ENCODE measurements around the gene OSBPL1A. TPM values are rescaled to one million over a fixed set of nuclear protein-coding genes. Genes with fewer than 3 reads are reported as not detected.

OSBPL1A gene
- total and polyA plus RNA-seq, 4 donors = 64.8 to 132 (median 77.3) TPM

DNA sequence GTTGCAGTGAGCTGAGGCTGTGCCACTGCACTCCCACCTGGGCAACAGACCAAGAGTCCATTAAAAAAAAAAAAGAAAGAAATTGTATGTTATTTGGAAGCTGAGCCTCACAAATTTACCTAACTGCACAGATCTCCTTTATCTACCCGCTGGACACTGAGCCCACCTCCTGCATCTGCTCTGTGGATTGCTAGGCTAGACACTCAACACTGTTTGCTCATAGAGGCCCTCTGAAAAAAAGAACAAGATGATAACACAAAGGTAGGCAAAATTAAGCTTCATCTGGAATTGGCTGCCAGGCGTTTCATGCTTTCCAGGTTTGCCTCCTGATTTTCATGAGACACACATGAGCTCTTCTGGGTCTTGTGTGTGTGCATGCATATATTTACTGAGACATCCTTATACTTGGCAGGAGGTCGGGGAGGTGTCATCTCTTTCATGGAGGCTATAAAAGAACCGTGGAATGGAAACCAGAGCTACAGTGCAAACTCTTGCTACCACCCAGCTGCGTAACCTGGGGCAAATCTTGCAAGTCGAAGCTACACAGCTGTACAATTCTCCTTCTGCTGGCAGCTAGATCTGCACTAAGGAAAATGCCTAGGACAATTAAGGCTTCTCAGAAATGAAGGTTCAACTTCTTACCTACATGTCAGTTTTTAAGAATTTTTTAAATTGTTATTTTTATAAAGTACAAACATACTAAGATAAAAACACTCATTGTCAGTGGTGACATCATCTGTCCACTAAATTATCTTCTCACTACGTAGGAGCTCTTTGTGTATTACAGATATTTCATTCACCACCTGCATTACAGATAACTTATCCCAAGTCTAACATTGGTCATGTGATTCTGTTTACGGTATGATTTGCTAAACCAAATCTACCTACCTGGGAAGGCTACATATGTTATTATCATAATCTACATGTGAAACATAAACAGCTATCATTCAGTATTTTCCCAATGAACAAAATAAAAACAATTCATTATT, 195.6 kb downstream of the OSBPL1A start:
- 80% methylated on average over 5 of the region's 8 CpGs for whole genome bisulfite sequencing (ENCODE audit: insufficient coverage)
- DNase-seq (ENCODE audit: low read depth in 4 of 6, low spot score in 6 of 6) = peak in 1 of 6 donors; percentile 43

DNA sequence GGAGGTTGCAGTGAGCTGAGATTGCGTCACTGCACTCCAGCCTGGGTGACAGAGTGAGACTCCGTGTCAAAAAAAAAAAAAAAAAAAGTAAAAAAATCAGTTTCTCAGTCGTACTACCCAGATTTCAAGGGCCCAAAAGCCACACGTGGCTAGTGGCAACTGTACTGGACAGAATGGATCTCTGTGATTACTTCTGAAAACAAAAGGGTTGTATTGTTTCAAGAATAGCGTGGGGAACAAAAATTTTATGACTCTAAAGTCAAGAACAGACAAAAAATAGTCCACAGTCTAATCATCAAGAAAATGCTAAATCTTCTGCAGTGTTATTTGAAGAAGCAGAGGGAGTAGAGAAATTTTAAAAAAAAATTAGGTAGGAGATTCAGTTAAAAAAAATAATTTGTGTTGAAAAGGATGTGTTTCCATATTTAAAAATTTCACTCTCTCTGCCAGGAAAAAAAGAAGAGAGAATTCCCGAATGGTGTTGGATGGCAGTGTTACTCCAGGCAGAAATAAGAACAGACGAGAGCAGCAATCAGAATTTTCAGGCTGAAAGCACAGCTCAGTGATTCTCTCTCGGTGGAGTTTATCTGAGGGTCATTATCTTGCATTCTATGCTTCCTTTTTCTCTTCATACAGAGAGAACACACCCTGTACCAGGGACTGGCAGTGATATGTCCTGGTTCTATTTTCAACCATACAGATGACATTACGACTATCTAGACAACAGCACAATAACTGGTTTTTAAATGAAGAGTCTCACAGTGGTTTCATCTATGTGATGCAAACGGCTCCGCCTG, 196.9 kb downstream of the OSBPL1A start:
- no peak overlapping the region for H3K27ac ChIP-seq (ENCODE audit: low read depth, low read length)
- no peaks in the 10 kb centered on the region for H3K9me3 ChIP-seq (ENCODE audit: control insufficient read depth, insufficient read depth, low read length)
- no peaks in the 10 kb centered on the region for H3K36me3 ChIP-seq (ENCODE audit: control insufficient read depth, insufficient read depth, low read length)
- peaks cover 11% of the 10 kb centered on the region for H3K4me1 ChIP-seq (ENCODE audit: control insufficient read depth, insufficient read depth, low read length)
- 36% methylated on average over 2 of the region's 11 CpGs for WGBS (ENCODE audit: insufficient coverage)
- H3K27me3 ChIP-seq (ENCODE audit: control insufficient read depth, insufficient read depth, low read length) = no peaks in the 10 kb centered on the region
- DNase-seq (ENCODE audit: low read depth in 4 of 6, low spot score in 6 of 6) = peak in 4 of 6 donors; percentile 26 to 78 (median 48)
- H3K4me3 ChIP-seq (ENCODE audit: low read depth, low read length) = no peak overlapping the region

More for the DNA sequence above, 195.6 kb downstream of the OSBPL1A start:
- Histone ChIP-seq H3K9me3 (ENCODE audit: control insufficient read depth, insufficient read depth, low read length) (no peaks in the 10 kb centered on the region), H3K4me3 (ENCODE audit: low read depth, low read length) (no peak overlapping the region), H3K27me3 (ENCODE audit: control insufficient read depth, insufficient read depth, low read length) (no peaks in the 10 kb centered on the region), H3K27ac (ENCODE audit: low read depth, low read length) (no peak overlapping the region), H3K36me3 (ENCODE audit: control insufficient read depth, insufficient read depth, low read length) (no peaks in the 10 kb centered on the region), H3K4me1 (ENCODE audit: control insufficient read depth, insufficient read depth, low read length) (peaks cover 11% of the 10 kb centered on the region)

GRCh38 chr18:24199372-24199962, 198.2 kb downstream of the OSBPL1A start:
- H3K36me3 ChIP-seq (ENCODE audit: control insufficient read depth, insufficient read depth, low read length) = peaks cover 3% of the 10 kb centered on the region
- H3K27me3 ChIP-seq (ENCODE audit: control insufficient read depth, insufficient read depth, low read length) = no peaks in the 10 kb centered on the region
- WGBS (ENCODE audit: insufficient coverage) = 76% methylated on average over 4 of the region's 5 CpGs
- H3K27ac ChIP-seq (ENCODE audit: low read depth, low read length) = no peak overlapping the region
- H3K9me3 ChIP-seq (ENCODE audit: control insufficient read depth, insufficient read depth, low read length) = no peaks in the 10 kb centered on the region
- no peak for DNase-seq (ENCODE audit: low read depth in 4 of 6, low spot score in 6 of 6)
- no peak overlapping the region for H3K4me3 ChIP-seq (ENCODE audit: low read depth, low read length)
- H3K4me1 ChIP-seq (ENCODE audit: control insufficient read depth, insufficient read depth, low read length) = peaks cover 11% of the 10 kb centered on the region

DNA sequence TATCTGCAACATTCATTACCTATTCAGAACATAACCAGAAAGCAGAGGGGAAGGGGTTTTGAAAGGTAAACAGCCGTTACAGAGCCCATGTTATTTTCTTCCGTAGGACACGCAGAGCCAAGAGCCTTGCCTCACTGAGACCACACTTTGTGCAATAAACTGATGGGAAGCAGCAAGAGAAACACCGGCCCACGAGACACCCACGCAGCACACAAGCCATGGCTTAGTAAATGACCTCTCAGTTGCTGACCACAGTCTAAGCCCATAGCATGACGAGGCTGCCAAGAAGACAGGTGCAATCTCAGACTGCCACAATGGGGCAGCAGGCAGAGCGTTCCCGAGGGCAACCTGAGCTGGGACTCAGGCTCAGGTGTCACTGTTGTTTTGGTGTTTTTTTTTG, 199.2 kb downstream of the OSBPL1A start:
- no peak for DNase-seq (ENCODE audit: low read depth in 4 of 6, low spot score in 6 of 6)
- Histone ChIP-seq H3K36me3 (ENCODE audit: control insufficient read depth, insufficient read depth, low read length) (peaks cover 3% of the 10 kb centered on the region), H3K4me1 (ENCODE audit: control insufficient read depth, insufficient read depth, low read length) (peaks cover 11% of the 10 kb centered on the region), H3K27me3 (ENCODE audit: control insufficient read depth, insufficient read depth, low read length) (no peaks in the 10 kb centered on the region), H3K4me3 (ENCODE audit: low read depth, low read length) (no peak overlapping the region), H3K9me3 (ENCODE audit: control insufficient read depth, insufficient read depth, low read length) (no peaks in the 10 kb centered on the region), H3K27ac (ENCODE audit: low read depth, low read length) (no peak overlapping the region)
- WGBS (ENCODE audit: insufficient coverage) = 97% methylated on average over 8 of the region's 9 CpGs

DNA sequence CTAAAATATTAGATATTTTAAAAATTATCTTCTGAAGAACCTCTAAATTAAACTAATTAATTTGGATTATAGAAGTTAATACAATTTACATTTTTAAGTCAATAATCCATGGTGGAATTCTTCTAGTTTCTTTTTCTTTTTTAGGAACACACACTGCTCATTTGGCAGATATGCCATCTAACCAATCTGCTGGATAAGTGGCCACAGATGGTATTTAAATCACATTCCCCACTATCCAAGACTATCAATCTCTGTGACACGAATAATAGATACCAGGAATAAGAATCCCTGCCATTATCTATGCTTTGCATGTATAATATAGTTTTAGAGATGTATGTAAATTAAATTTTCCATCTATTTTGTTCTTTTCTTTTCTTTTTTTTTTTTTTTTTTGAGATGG, 200.2 kb downstream of the OSBPL1A start:
- no peak overlapping the region for H3K4me3 ChIP-seq (ENCODE audit: low read depth, low read length)
- H3K36me3 ChIP-seq (ENCODE audit: control insufficient read depth, insufficient read depth, low read length) = peaks cover 3% of the 10 kb centered on the region
- no peak overlapping the region for H3K27ac ChIP-seq (ENCODE audit: low read depth, low read length)
- no peaks in the 10 kb centered on the region for H3K9me3 ChIP-seq (ENCODE audit: control insufficient read depth, insufficient read depth, low read length)
- no CpG with 5 or more reads among the region's 1 CpG for WGBS (ENCODE audit: insufficient coverage)
- H3K4me1 ChIP-seq (ENCODE audit: control insufficient read depth, insufficient read depth, low read length) = peaks cover 11% of the 10 kb centered on the region
- DNase-seq (ENCODE audit: low read depth in 4 of 6, low spot score in 6 of 6) = peak in 1 of 6 donors; percentile 77
- H3K27me3 ChIP-seq (ENCODE audit: control insufficient read depth, insufficient read depth, low read length) = no peaks in the 10 kb centered on the region

GRCh38 chr18:24196764-24197163, 200.9 kb downstream of the OSBPL1A start:
- Histone ChIP-seq H3K4me1 (ENCODE audit: control insufficient read depth, insufficient read depth, low read length) (peaks cover 11% of the 10 kb centered on the region), H3K9me3 (ENCODE audit: control insufficient read depth, insufficient read depth, low read length) (no peaks in the 10 kb centered on the region), H3K36me3 (ENCODE audit: control insufficient read depth, insufficient read depth, low read length) (peaks cover 3% of the 10 kb centered on the region), H3K27ac (ENCODE audit: low read depth, low read length) (no peak overlapping the region), H3K4me3 (ENCODE audit: low read depth, low read length) (no peak overlapping the region), H3K27me3 (ENCODE audit: control insufficient read depth, insufficient read depth, low read length) (no peaks in the 10 kb centered on the region)
- 100% methylated on average over 3 of the region's 4 CpGs for WGBS (ENCODE audit: insufficient coverage)
- no peak for DNase-seq (ENCODE audit: low read depth in 4 of 6, low spot score in 6 of 6)

- no peak overlapping the region for H3K4me3 ChIP-seq (ENCODE audit: low read depth, low read length)
- peaks cover 3% of the 10 kb centered on the region for H3K36me3 ChIP-seq (ENCODE audit: control insufficient read depth, insufficient read depth, low read length)
- no peaks in the 10 kb centered on the region for H3K27me3 ChIP-seq (ENCODE audit: control insufficient read depth, insufficient read depth, low read length)
- H3K27ac ChIP-seq (ENCODE audit: low read depth, low read length) = no peak overlapping the region
- no peaks in the 10 kb centered on the region for H3K9me3 ChIP-seq (ENCODE audit: control insufficient read depth, insufficient read depth, low read length)
- peaks cover 4% of the 10 kb centered on the region for H3K4me1 ChIP-seq (ENCODE audit: control insufficient read depth, insufficient read depth, low read length)
- no peak for DNase-seq (ENCODE audit: low read depth in 4 of 6, low spot score in 6 of 6)
- 98% methylated on average over 7 of the region's 9 CpGs for WGBS (ENCODE audit: insufficient coverage)
These were observed 202.1 kb downstream of the OSBPL1A start for GRCh38 chr18:24195296-24196053.

DNA sequence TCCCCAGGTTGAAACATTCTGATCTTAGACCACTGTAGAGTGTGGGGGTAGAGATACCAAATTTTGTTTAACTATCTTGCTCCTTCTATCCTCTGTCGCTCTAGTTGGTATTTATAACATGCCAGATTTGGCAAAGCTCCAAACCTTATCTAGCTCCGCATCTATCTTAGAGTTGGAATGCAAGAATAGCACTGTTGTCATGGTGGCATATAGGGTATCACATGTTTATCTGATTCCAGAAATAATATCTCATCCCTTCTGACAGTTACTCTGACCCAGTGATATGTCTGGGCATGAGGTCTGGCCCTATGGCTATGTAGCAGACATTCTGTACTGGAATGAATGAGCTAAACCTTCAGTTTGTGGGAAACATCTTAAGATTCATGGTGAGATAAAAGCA, 207.0 kb downstream of the OSBPL1A start:
- WGBS (ENCODE audit: insufficient coverage) = no CpG with 5 or more reads among the region's 2 CpGs
- Histone ChIP-seq H3K4me3 (ENCODE audit: low read depth, low read length) (no peak overlapping the region), H3K27ac (ENCODE audit: low read depth, low read length) (no peak overlapping the region), H3K9me3 (ENCODE audit: control insufficient read depth, insufficient read depth, low read length) (no peaks in the 10 kb centered on the region), H3K27me3 (ENCODE audit: control insufficient read depth, insufficient read depth, low read length) (no peaks in the 10 kb centered on the region), H3K4me1 (ENCODE audit: control insufficient read depth, insufficient read depth, low read length) (peaks cover 8% of the 10 kb centered on the region), H3K36me3 (ENCODE audit: control insufficient read depth, insufficient read depth, low read length) (peaks cover 5% of the 10 kb centered on the region)
- DNase-seq (ENCODE audit: low read depth in 4 of 6, low spot score in 6 of 6) = peak in 1 of 6 donors; percentile 68
